ENCODE results near the gene REL. TPM values are rescaled to one million over a fixed set of nuclear protein-coding genes. Genes with fewer than 3 reads are reported as not detected.

The REL gene
- polyA plus RNA-seq, 1 experiment, result 0.99 TPM

- TF ChIP-seq, protein P1, sequence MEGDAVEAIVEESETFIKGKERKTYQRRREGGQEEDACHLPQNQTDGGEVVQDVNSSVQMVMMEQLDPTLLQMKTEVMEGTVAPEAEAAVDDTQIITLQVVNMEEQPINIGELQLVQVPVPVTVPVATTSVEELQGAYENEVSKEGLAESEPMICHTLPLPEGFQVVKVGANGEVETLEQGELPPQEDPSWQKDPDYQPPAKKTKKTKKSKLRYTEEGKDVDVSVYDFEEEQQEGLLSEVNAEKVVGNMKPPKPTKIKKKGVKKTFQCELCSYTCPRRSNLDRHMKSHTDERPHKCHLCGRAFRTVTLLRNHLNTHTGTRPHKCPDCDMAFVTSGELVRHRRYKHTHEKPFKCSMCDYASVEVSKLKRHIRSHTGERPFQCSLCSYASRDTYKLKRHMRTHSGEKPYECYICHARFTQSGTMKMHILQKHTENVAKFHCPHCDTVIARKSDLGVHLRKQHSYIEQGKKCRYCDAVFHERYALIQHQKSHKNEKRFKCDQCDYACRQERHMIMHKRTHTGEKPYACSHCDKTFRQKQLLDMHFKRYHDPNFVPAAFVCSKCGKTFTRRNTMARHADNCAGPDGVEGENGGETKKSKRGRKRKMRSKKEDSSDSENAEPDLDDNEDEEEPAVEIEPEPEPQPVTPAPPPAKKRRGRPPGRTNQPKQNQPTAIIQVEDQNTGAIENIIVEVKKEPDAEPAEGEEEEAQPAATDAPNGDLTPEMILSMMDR (IDR thresholded peaks at IDR 0.05; ENCODE audit: insufficient read depth, low read depth, low read length), result no peak
- DNase-seq (ENCODE audit: low read depth), result no peak
- H3K36me3 ChIP-seq (ENCODE audit: control insufficient read depth, insufficient read depth, low read length), result no peaks in the 10 kb centered on the region
- H3K4me3 ChIP-seq (ENCODE audit: low read depth, low read length), result no peak overlapping the region
- ChIA-PET POLR2A (interaction anchor here (0.6 kb wide), 1 partner anchor 58 kb away, joined by 5 read pairs; no protein-coding TSS in a partner anchor), CTCF (no interaction called here)
- no peaks in the 10 kb centered on the region for H3K27me3 ChIP-seq (ENCODE audit: control insufficient read depth, insufficient read depth, low read length)
These were observed 64.0 kb downstream of the REL start for GRCh38 chr2:60945341-60945740.

DNA sequence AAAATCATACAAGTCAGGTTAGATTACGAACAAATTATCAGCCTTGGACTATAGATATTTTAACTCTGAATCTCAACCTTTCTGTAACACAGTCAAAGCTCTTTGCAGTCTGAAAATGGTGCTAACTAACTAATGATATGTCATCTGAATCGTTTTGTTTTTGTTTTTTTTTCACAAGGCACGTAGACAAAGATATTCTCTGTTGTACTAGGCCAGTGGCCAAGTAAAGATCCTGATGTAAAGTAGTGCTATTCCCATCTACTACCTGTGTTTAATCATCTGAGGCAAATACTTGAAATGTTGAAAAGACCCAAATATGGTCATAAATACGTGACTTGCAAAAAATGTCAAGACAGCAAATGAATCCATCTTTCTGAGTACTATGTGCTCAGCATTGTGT, 65.7 kb downstream of the REL start:
- Histone ChIP-seq H3K36me3 (ENCODE audit: control insufficient read depth, insufficient read depth, low read length) (no peaks in the 10 kb centered on the region), H3K27me3 (ENCODE audit: control insufficient read depth, insufficient read depth, low read length) (no peaks in the 10 kb centered on the region), H3K4me3 (ENCODE audit: low read depth, low read length) (no peak overlapping the region)
- CTCF ChIA-PET, result interaction anchor here (0.9 kb wide), 1 partner anchor 11 kb away, joined by 4 read pairs; no protein-coding TSS in a partner anchor
- DNase-seq (ENCODE audit: low read depth), result no peak
- TF ChIP-seq, protein P1 (IDR thresholded peaks at IDR 0.05; ENCODE audit: insufficient read depth, low read depth, low read length), result no peak
- POLR2A ChIA-PET, result no interaction called here

GRCh38 chr2:60948161-60948560, 66.8 kb downstream of the REL start:
- H3K36me3 ChIP-seq (ENCODE audit: control insufficient read depth, insufficient read depth, low read length), result no peaks in the 10 kb centered on the region
- ChIA-PET POLR2A (no interaction called here), CTCF (no interaction called here)
- H3K27me3 ChIP-seq (ENCODE audit: control insufficient read depth, insufficient read depth, low read length), result no peaks in the 10 kb centered on the region
- TF ChIP-seq, protein P1 (IDR thresholded peaks at IDR 0.05; ENCODE audit: insufficient read depth, low read depth, low read length), result no peak
- DNase-seq (ENCODE audit: low read depth), result no peak
- no peak overlapping the region for H3K4me3 ChIP-seq (ENCODE audit: low read depth, low read length)

DNA sequence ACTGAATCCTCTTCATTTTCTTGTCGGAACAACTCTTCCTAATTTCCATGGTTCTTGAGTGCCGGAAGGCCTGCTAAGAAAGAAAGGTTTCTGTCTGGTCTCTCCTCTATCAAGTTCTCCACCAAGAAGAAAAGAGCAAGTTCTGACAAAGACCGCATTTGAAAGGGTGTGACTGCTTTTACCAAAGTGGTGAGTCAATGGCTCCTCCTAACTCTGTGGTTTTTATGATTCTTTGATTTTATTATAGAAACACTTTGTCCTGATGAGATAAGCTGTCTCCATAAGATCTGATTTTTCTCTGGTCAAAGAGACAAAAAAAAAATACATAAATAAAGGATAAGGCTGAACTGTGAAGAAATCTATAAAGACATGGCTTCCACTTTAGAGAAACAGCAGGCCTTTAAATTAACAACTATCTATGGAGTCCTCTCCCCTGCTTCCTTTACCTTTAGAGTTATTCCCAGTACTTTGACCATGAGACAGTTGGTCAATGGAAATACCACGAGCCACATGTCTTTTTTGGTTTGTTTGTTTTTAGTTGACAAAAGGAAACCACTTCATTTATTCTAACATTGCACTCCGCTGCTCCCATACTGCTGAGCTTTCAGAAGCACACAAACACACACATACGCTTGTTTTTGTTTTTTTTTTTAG, 67.7 kb downstream of the REL start:
- H3K36me3 ChIP-seq (ENCODE audit: control insufficient read depth, insufficient read depth, low read length), result no peaks in the 10 kb centered on the region
- H3K27me3 ChIP-seq (ENCODE audit: control insufficient read depth, insufficient read depth, low read length), result no peaks in the 10 kb centered on the region
- no peak overlapping the region for H3K4me3 ChIP-seq (ENCODE audit: low read depth, low read length)
- TF ChIP-seq, protein P1 (IDR thresholded peaks at IDR 0.05; ENCODE audit: insufficient read depth, low read depth, low read length), result no peak
- ChIA-PET CTCF (no interaction called here), POLR2A (no interaction called here)
- DNase-seq (ENCODE audit: low read depth), result no peak

DNA sequence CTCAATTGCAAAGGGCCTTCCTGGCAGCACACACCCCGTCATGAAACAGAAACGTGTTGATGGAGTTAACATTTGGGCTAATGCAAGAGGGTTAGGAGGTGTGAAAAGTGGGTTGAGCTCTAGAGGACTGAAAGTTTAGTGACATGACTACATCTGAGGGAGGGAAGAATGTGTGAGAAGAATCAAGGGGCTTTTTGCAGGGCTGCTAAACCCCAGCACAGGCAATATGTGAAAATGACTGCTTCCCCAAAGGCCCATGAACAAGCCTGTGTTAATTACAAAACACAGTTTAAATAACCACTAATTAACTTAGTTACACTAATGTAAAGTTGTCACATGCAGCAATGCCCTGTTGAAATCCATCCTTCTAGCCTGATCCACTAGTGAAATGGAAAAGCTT, 72.8 kb downstream of the REL start:
- TF ChIP-seq, protein P1 (IDR thresholded peaks at IDR 0.05; ENCODE audit: insufficient read depth, low read depth, low read length), result no peak
- POLR2A ChIA-PET, result no interaction called here
- H3K36me3 ChIP-seq (ENCODE audit: control insufficient read depth, insufficient read depth, low read length), result no peaks in the 10 kb centered on the region
- CTCF ChIA-PET, result no interaction called here
- DNase-seq (ENCODE audit: low read depth), result no peak
- no peaks in the 10 kb centered on the region for H3K27me3 ChIP-seq (ENCODE audit: control insufficient read depth, insufficient read depth, low read length)
- no peak overlapping the region for H3K4me3 ChIP-seq (ENCODE audit: low read depth, low read length)
